HFF-Myc (cell line): ENCODE data around the gene FSTL4.

Source experiments
- DNase-seq: peaks from one replicate; pipeline ENCODE4 v3.0.0-alpha.2; 2011; ENCODE audit warnings: low read depth; ENCODE audit errors: extremely low read depth
- H3K4me3 ChIP-seq: replicated peaks from 2 replicates; pipeline ENCODE4 v1.5.1; 2011; ENCODE audit warnings: low read depth, mild to moderate bottlenecking, control low read depth, low read length
- CTCF ChIP-seq: IDR thresholded peaks from 2 replicates; pipeline ENCODE4 v1.5.1; 2012; ENCODE audit warnings: mild to moderate bottlenecking, low read depth, low read length, control low read depth; ENCODE audit errors: missing control alignments

The FSTL4 gene

GRCh38 chr5:133466556-133467334, 145.6 kb downstream of the FSTL4 start:
- H3K4me3 ChIP-seq: no peak overlapping the region
- TF ChIP-seq CTCF: no peak
- no peak for DNase-seq

GRCh38 chr5:133464013-133464412, 148.3 kb downstream of the FSTL4 start:
- H3K4me3 ChIP-seq: no peak overlapping the region
- no peak for DNase-seq
- no peak for TF ChIP-seq CTCF

- no peak for TF ChIP-seq CTCF
- no peak overlapping the region for H3K4me3 ChIP-seq
- DNase-seq: no peak
These were observed 150.4 kb downstream of the FSTL4 start for GRCh38 chr5:133461796-133462516.

- peak; percentile 82 for TF ChIP-seq CTCF
- H3K4me3 ChIP-seq: no peak overlapping the region
- DNase-seq: no peak
These were observed 152.1 kb downstream of the FSTL4 start for GRCh38 chr5:133460172-133460758.

- no peak overlapping the region for H3K4me3 ChIP-seq
- DNase-seq: no peak
- no peak for TF ChIP-seq CTCF
These were observed 152.7 kb downstream of the FSTL4 start for GRCh38 chr5:133459474-133460160.

GRCh38 chr5:133458435-133458834, 153.9 kb downstream of the FSTL4 start:
- DNase-seq: no peak
- no peak overlapping the region for H3K4me3 ChIP-seq
- no peak for TF ChIP-seq CTCF
